Stomach (tissue), 4 donors: ENCODE results near the gene TMEM176A.

Source experiments
- CTCF ChIP-seq, 7 experiments: fragments of 450-650 bp in 4 of 7; fragments of 200-600 bp in 3 of 7; sonication (generic) in 3 of 7; IDR thresholded peaks; one replicate each; pipeline ENCODE4 v1.5.1; 2016 to 2019; ENCODE audit warnings: antibody characterized with exemption in 7 of 7, control low read depth in 2 of 7, mild to moderate bottlenecking in 1 of 7
- EP300 ChIP-seq: sonication (generic); formaldehyde crosslinking; IDR thresholded peaks from one replicate; pipeline ENCODE4 v1.6.1; 2017; ENCODE audit warnings: antibody characterized with exemption
- POLR2AphosphoS5 ChIP-seq, 3 donors: sonication (generic); formaldehyde crosslinking; IDR thresholded peaks; one replicate each; pipeline ENCODE4 v1.6.1; 2016; ENCODE audit warnings: antibody characterized with exemption in 3 of 3

GRCh38 chr7:150831851-150832250 is 31.3 kb downstream of the TMEM176A start:
- TF ChIP-seq POLR2AphosphoS5 (IDR thresholded peaks at IDR 0.05) (no peak), EP300 (no peak), CTCF (IDR thresholded peaks at IDR 0.05) (no peak)
